Muscle layer of duodenum (tissue), 2 donors: Measurements from ENCODE around the gene RASSF1.
"Not testable (repeated sequence)": the region's sequence is repeated elsewhere in the genome, so short reads cannot be mapped to it uniquely, and the experiment has no call there.

Experiments used
- H3K27ac ChIP-seq: one replicate; pipeline ENCODE4 v1.7.0; 2013; ENCODE audit warnings: mild to moderate bottlenecking, low read length
- H3K27me3 ChIP-seq: one replicate; pipeline ENCODE4 v1.7.0; 2013; ENCODE audit warnings: low read depth, mild to moderate bottlenecking, control low read depth, low read length
- H3K36me3 ChIP-seq, 2 donors: one replicate each; pipeline ENCODE4 v1.7.0; 2013; ENCODE audit warnings: low read length in 2 of 2, control low read depth in 1 of 2, mild to moderate bottlenecking in 1 of 2; ENCODE audit not compliant: insufficient read depth in 2 of 2, control insufficient read depth in 1 of 2
- H3K4me1 ChIP-seq, 2 donors: one replicate each; pipeline ENCODE4 v1.7.0; 2013; ENCODE audit warnings: low read length in 2 of 2, mild to moderate bottlenecking in 2 of 2, control low read depth in 1 of 2, moderate library complexity in 1 of 2; ENCODE audit not compliant: insufficient read depth in 2 of 2, control insufficient read depth in 1 of 2
- H3K4me3 ChIP-seq, 2 donors: one replicate each; pipeline ENCODE4 v1.7.0; 2013; ENCODE audit warnings: low read length in 2 of 2, low read depth in 1 of 2, mild to moderate bottlenecking in 1 of 2
- H3K9me3 ChIP-seq, 2 donors: one replicate each; pipeline ENCODE4 v1.7.0; 2013; ENCODE audit warnings: low read length in 2 of 2, control low read depth in 1 of 2, mild to moderate bottlenecking in 1 of 2; ENCODE audit not compliant: control insufficient read depth in 1 of 2
- donor health status: healthy.

Gene RASSF1

DNA sequence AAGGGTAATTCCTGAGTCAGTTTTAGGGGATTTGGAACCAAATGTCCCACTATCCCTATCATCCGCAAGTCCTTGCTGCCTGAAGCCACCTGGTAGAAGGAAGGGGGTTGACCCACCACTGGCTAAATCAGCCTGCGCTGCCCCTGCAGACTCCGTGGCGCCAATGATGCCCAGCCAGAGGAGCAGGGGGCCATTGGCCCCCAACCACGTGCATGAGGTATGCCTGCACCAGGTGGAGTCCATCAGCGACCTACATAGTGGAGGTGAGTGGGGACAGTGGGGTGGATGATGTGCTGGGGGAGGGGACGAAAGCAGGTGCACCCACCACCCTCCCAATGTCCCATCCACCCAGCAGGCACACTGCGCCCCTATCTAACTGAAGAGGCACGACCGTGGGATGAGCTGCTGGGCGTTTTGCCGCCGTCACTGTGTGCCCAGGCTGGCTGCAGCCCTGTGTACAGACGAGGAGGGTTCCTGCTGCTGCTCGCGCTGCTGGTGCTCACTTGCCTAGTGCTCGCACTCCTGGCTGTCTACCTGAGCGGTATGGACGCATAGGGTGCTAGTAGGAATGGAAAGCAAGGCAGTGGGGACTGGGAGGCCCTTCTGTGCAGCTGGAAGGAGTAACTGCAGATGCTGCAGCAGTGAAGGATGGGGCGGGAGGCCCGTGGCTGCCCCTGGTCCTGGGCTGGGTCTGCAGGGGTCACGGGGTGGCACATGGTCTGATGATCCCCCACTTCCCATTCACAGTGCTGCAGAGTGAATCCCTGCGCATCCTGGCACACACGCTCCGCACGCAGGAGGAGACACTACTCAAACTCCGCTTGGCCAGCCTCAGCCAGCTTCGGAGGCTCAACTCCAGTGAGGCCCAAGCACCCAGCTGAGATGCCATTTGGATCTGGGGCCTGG lies 54.1 kb downstream of the RASSF1 start:
- Histone ChIP-seq H3K27ac (no peak overlapping the region), H3K4me1 (peaks cover 0 to 12% of the 10 kb centered on the region in 2 donors), H3K4me3 (no peak overlapping the region), H3K27me3 (no peaks in the 10 kb centered on the region), H3K36me3 (peaks cover 32 to 43% of the 10 kb centered on the region in 2 donors), H3K9me3 (no peaks in the 10 kb centered on the region)

DNA sequence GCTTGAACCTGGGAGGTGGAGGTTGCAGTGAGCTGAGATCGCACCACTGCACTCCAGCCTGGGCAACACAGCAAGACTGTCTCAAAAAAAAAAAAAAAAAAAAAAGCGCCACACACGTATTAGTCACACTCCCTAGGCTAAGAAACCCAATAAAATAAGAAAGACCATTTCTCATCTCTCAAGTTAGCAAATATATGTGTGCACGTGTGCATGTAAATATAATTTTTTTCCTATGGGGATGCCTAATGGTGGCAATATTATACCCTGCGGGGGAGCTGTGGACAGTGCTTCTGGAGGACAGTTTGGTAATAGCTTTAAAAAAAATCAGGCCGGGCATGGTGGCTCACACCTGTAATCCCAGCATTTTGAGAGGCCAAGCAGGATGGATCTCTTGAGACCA lies 56.5 kb downstream of the RASSF1 start:
- not testable (repeated sequence) for H3K4me1 ChIP-seq, H3K9me3 ChIP-seq, H3K27me3 ChIP-seq, H3K4me3 ChIP-seq, H3K27ac ChIP-seq
- peaks cover 23 to 29% of the 10 kb centered on the region in 2 donors for H3K36me3 ChIP-seq
